Measurements from ENCODE around the gene SLC46A2. TPM values are rescaled to one million over a fixed set of nuclear protein-coding genes. Genes with fewer than 3 reads are reported as not detected.

Gene SLC46A2
- total and polyA plus RNA-seq, 4 experiments from 2014 or later, result not detected

DNA sequence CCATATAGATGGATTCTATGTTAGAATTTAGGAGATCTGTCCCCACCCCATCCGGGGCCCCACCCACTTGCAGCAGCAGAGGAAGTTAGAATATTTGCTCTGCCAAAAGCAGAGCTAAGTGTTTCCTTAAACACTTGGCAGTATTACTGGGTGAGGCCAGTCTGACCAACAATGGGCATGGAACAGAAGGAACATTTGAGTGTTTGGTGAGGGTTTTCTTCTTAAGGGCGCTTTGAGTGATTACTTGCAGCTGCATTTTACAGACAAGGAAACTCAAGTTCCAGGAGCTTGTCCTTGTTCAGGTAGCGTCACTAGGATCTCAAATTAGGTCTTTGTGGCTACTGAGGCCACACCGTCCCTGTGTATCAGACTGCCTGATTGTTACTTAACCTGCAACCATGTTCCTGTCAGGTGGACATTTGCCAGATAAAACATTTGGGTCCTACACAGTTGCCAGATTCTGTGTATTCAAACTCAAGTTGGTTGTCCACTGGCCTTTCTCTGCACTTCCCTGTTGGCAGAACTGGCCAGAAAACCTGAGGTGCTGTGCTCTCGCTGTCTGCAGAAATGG, 59.3 kb downstream of the SLC46A2 start:
- ChIA-PET CTCF (ENCODE audit: partially characterized antibody) (no interaction called here), POLR2A (ENCODE audit: partially characterized antibody) (no interaction called here)
- peaks cover 5 to 11% (median 7%) of the 10 kb centered on the region in 4 donors for H3K4me1 Mint-ChIP-seq
- H3K9me3 Mint-ChIP-seq, result peaks cover 0 to 2% (median 0%) of the 10 kb centered on the region in 8 donors
- Histone ChIP-seq H3K4me1 (ENCODE audit: insufficient read depth, low read length) (no peaks in the 10 kb centered on the region), H3K36me3 (ENCODE audit: insufficient read depth, low read length) (peaks cover 5% of the 10 kb centered on the region), H3K4me3 (ENCODE audit: low read length in 2 of 2) (no peak overlapping the region), H3K9me3 (ENCODE audit: control insufficient read depth in 1 of 2, low read length in 2 of 2) (no peaks in the 10 kb centered on the region), H3K27me3 (ENCODE audit: insufficient read depth, low read length) (no peaks in the 10 kb centered on the region), H3K27ac (ENCODE audit: low read depth, low read length) (no peak overlapping the region)
- H3K4me3 Mint-ChIP-seq, result no peak overlapping the region
- DNase-seq, result no peak
- H3K27me3 Mint-ChIP-seq, result no peaks in the 10 kb centered on the region
- H3K36me3 Mint-ChIP-seq, result peaks cover 31 to 34% of the 10 kb centered on the region in 2 donors
- intact Hi-C loops (cut with micrococcal nuclease), result no loop called here
- peak overlapping the region in 1 of 7 donors; percentile 18 for H3K27ac Mint-ChIP-seq

Other genes with a start within 250 kb of the SLC46A2 start
- gene INIP, start 172.8 kb downstream of the SLC46A2 start, total RNA-seq, result 10 to 100 TPM; 25.2 to 33.4 TPM
- 10 to 100 TPM; 43.0 to 44.6 TPM for gene INIP, start 172.8 kb downstream of the SLC46A2 start, polyA plus RNA-seq
- gene SNX30, start 140.1 kb downstream of the SLC46A2 start, total RNA-seq, result 10 to 100 TPM; 10.8 to 10.9 TPM
- gene SNX30, start 140.1 kb downstream of the SLC46A2 start, polyA plus RNA-seq, result 1 to 10 TPM in 1 of 2 donors, under 1 TPM in 1; 0.73 to 3.9 TPM
- gene ZNF883, start 121.3 kb upstream of the SLC46A2 start, total RNA-seq, result under 1 TPM; 0.67 to 0.72 TPM
- 1 to 10 TPM; 1.6 to 1.7 TPM for gene ZNF883, start 121.3 kb upstream of the SLC46A2 start, polyA plus RNA-seq
- gene ZFP37, start 165.8 kb upstream of the SLC46A2 start, total RNA-seq, result 1 to 10 TPM; 2.9 TPM
- gene ZFP37, start 165.8 kb upstream of the SLC46A2 start, polyA plus RNA-seq, result 1 to 10 TPM; 1.8 to 3.0 TPM